Skeletal muscle satellite cell (primary cell): ENCODE data around the gene RASSF1.

Experiments used
- H3K27me3 ChIP-seq: 2 replicates; pipeline ENCODE4 v1.7.0; 2013; ENCODE audit warnings: low read length; ENCODE audit not compliant: control insufficient read depth, insufficient read depth
- H3K36me3 ChIP-seq: 2 replicates; pipeline ENCODE4 v1.7.0; 2013; ENCODE audit warnings: mild to moderate bottlenecking, control low read depth, low read length; ENCODE audit not compliant: insufficient read depth
- H3K4me1 ChIP-seq: 2 replicates; pipeline ENCODE4 v1.7.0; 2013; ENCODE audit warnings: low read length; ENCODE audit not compliant: control insufficient read depth, insufficient read depth
- H3K4me2 ChIP-seq: 2 replicates; pipeline ENCODE4 v1.7.0; 2013; ENCODE audit warnings: mild to moderate bottlenecking, low read length
- H3K4me3 ChIP-seq: 2 replicates; pipeline ENCODE4 v1.7.0; 2013; ENCODE audit warnings: low read length
- H3K9ac ChIP-seq: 2 replicates; pipeline ENCODE4 v1.7.0; 2013; ENCODE audit warnings: mild to moderate bottlenecking, low read depth, low read length, moderate library complexity
- H3K9me3 ChIP-seq: replicated peaks from 2 replicates; pipeline ENCODE4 v1.7.0; 2013; ENCODE audit warnings: mild to moderate bottlenecking, control low read depth, low read length

The RASSF1 gene

GRCh38 chr3:50364573-50365079, 24.0 kb upstream of the RASSF1 start:
- H3K36me3 ChIP-seq = no peaks in the 10 kb centered on the region
- H3K27me3 ChIP-seq = peaks cover 10% of the 10 kb centered on the region
- peak overlapping the region; percentile 70 for H3K4me2 ChIP-seq
- H3K4me3 ChIP-seq = peak overlapping the region; percentile 51
- no peaks in the 10 kb centered on the region for H3K9me3 ChIP-seq
- H3K9ac ChIP-seq = no peak overlapping the region
- H3K4me1 ChIP-seq = peaks cover 3% of the 10 kb centered on the region

GRCh38 chr3:50359760-50360110, 19.1 kb upstream of the RASSF1 start:
- no peak overlapping the region for H3K9ac ChIP-seq
- H3K4me2 ChIP-seq = peak overlapping the region; percentile 74
- no peaks in the 10 kb centered on the region for H3K9me3 ChIP-seq
- H3K36me3 ChIP-seq = peaks cover 33% of the 10 kb centered on the region
- no peaks in the 10 kb centered on the region for H3K27me3 ChIP-seq
- H3K4me3 ChIP-seq = peak overlapping the region; percentile 46
- H3K4me1 ChIP-seq = peaks cover 33% of the 10 kb centered on the region

GRCh38 chr3:50358911-50359759, 18.5 kb upstream of the RASSF1 start, which contains the start of gene TMEM115:
Gene TMEM115 (minus strand): TSS chr3:50359521. CDS start chr3:50359063, 458 bp downstream.
- H3K9ac ChIP-seq = peak within 1 kb of the TSS; percentile 97
- peak within 1 kb of the TSS; percentile 94 for H3K4me3 ChIP-seq
- H3K36me3 ChIP-seq = peaks cover 39% of the 10 kb centered on the region
- peak within 1 kb of the TSS; percentile 98 for H3K4me2 ChIP-seq
- H3K4me1 ChIP-seq = peaks cover 33% of the 10 kb centered on the region
- no peaks in the 10 kb centered on the region for H3K27me3 ChIP-seq
- no peaks in the 10 kb centered on the region for H3K9me3 ChIP-seq

GRCh38 chr3:50358355-50358910, 17.8 kb upstream of the RASSF1 start:
- no peaks in the 10 kb centered on the region for H3K9me3 ChIP-seq
- H3K36me3 ChIP-seq = peaks cover 46% of the 10 kb centered on the region
- peaks cover 33% of the 10 kb centered on the region for H3K4me1 ChIP-seq
- no peaks in the 10 kb centered on the region for H3K27me3 ChIP-seq
- peak overlapping the region; percentile 94 for H3K4me3 ChIP-seq
- H3K4me2 ChIP-seq = peak overlapping the region; percentile 98
- peak overlapping the region; percentile 97 for H3K9ac ChIP-seq

- Histone ChIP-seq H3K36me3 (peaks cover 53% of the 10 kb centered on the region), H3K4me3 (peak overlapping the region; percentile 94), H3K9me3 (no peaks in the 10 kb centered on the region), H3K27me3 (no peaks in the 10 kb centered on the region), H3K9ac (peak overlapping the region; percentile 97), H3K4me1 (peaks cover 38% of the 10 kb centered on the region), H3K4me2 (peak overlapping the region; percentile 98)
These were observed 16.8 kb upstream of the RASSF1 start for GRCh38 chr3:50357481-50357880.

- H3K9ac ChIP-seq = peak overlapping the region; percentile 8
These were observed 15.9 kb upstream of the RASSF1 start for GRCh38 chr3:50356553-50356952.

GRCh38 chr3:50355829-50356552, 15.4 kb upstream of the RASSF1 start:
- H3K36me3 ChIP-seq = peaks cover 53% of the 10 kb centered on the region
- H3K4me1 ChIP-seq = peaks cover 46% of the 10 kb centered on the region
- peak overlapping the region; percentile 98 for H3K4me2 ChIP-seq
- H3K4me3 ChIP-seq = peak overlapping the region; percentile 94
- peak overlapping the region; percentile 8 for H3K9ac ChIP-seq
- H3K9me3 ChIP-seq = no peaks in the 10 kb centered on the region
- no peaks in the 10 kb centered on the region for H3K27me3 ChIP-seq

More at GRCh38 chr3:50356553-50356952, 15.9 kb upstream of the RASSF1 start:
- H3K4me1 ChIP-seq = peaks cover 42% of the 10 kb centered on the region
- peak overlapping the region; percentile 94 for H3K4me3 ChIP-seq
- no peaks in the 10 kb centered on the region for H3K9me3 ChIP-seq
- no peaks in the 10 kb centered on the region for H3K27me3 ChIP-seq
- H3K36me3 ChIP-seq = peaks cover 53% of the 10 kb centered on the region
- H3K4me2 ChIP-seq = peak overlapping the region; percentile 98

GRCh38 chr3:50354850-50355249, 14.2 kb upstream of the RASSF1 start:
- Histone ChIP-seq H3K9me3 (no peaks in the 10 kb centered on the region), H3K4me2 (no peak overlapping the region), H3K27me3 (no peaks in the 10 kb centered on the region), H3K36me3 (peaks cover 53% of the 10 kb centered on the region), H3K4me3 (no peak overlapping the region), H3K9ac (no peak overlapping the region), H3K4me1 (peaks cover 53% of the 10 kb centered on the region)

GRCh38 chr3:50354186-50354764, 13.6 kb upstream of the RASSF1 start:
- H3K9me3 ChIP-seq = no peaks in the 10 kb centered on the region
- H3K4me3 ChIP-seq = no peak overlapping the region
- no peak overlapping the region for H3K9ac ChIP-seq
- peaks cover 59% of the 10 kb centered on the region for H3K4me1 ChIP-seq
- no peaks in the 10 kb centered on the region for H3K27me3 ChIP-seq
- peaks cover 53% of the 10 kb centered on the region for H3K36me3 ChIP-seq
- H3K4me2 ChIP-seq = no peak overlapping the region

- Histone ChIP-seq H3K9me3 (no peaks in the 10 kb centered on the region), H3K4me2 (no peak overlapping the region), H3K9ac (no peak overlapping the region), H3K27me3 (no peaks in the 10 kb centered on the region), H3K4me3 (no peak overlapping the region), H3K4me1 (peaks cover 60% of the 10 kb centered on the region), H3K36me3 (peaks cover 53% of the 10 kb centered on the region)
These were observed 12.8 kb upstream of the RASSF1 start for GRCh38 chr3:50353245-50354004.
